GM18951 (cell line): ENCODE data around the gene FBXO40.

ENCODE experiments used
- POLR2A ChIP-seq: IDR thresholded peaks from 4 replicates; pipeline ENCODE4 v1.6.1; 2011; ENCODE audit warnings: mild to moderate bottlenecking; ENCODE audit not compliant: insufficient read length, insufficient read depth; ENCODE audit errors: extremely low read depth
- in situ Hi-C: fragments of 300-500 bp; cut with MboI; formaldehyde crosslinking; loops from one replicate; pipeline ENCODE4 v1.12.0; 2022; ENCODE audit warnings: low sequenced_read_pairs, mixed read lengths, inconsistent platforms; ENCODE audit not compliant: unreplicated experiment

The FBXO40 gene

GRCh38 chr3:121661376-121661775, 68.2 kb downstream of the FBXO40 start:
- in situ Hi-C loops = no loop called here

GRCh38 chr3:121662742-121663141, 69.6 kb downstream of the FBXO40 start:
- in situ Hi-C loops = no loop called here
- no peak for TF ChIP-seq POLR2A

More at GRCh38 chr3:121661376-121661775, 68.2 kb downstream of the FBXO40 start:
- no peak for TF ChIP-seq POLR2A

GRCh38 chr3:121663171-121663847, 70.1 kb downstream of the FBXO40 start:
- in situ Hi-C loops = no loop called here
- TF ChIP-seq POLR2A = no peak

GRCh38 chr3:121665488-121665887, 72.3 kb downstream of the FBXO40 start:
- in situ Hi-C loops = no loop called here
- TF ChIP-seq POLR2A = no peak

GRCh38 chr3:121667333-121667732, 74.2 kb downstream of the FBXO40 start:
- TF ChIP-seq POLR2A = no peak
- in situ Hi-C loops = no loop called here

GRCh38 chr3:121670676-121671075, 77.5 kb downstream of the FBXO40 start:
- in situ Hi-C loops = no loop called here
- no peak for TF ChIP-seq POLR2A

- in situ Hi-C loops = no loop called here
- TF ChIP-seq POLR2A = no peak
These were observed 84.0 kb downstream of the FBXO40 start for GRCh38 chr3:121677141-121677540.
